Right lobe of liver (tissue), 4 donors: ENCODE data around the gene SKAP2.

Source experiments
- POLR2A ChIP-seq: fragments of 450-650 bp; IDR thresholded peaks from one replicate; pipeline ENCODE4 v1.6.1; 2017; ENCODE audit warnings: antibody characterized with exemption, mild to moderate bottlenecking
- TF ChIP-seq, protein P1 (sequence below), 4 donors: fragments of 200-600 bp in 3 of 4; fragments of 450-650 bp in 1 of 4; IDR thresholded peaks; one replicate each; pipeline versions ENCODE4 v1.5.1 to v1.8.0; 2016 to 2022; ENCODE audit warnings: antibody characterized with exemption in 4 of 4, mild to moderate bottlenecking in 2 of 4
- donor health status: DM: no; HTN: no; CAD: no.
- donor health status: DM: no; HTN: no; CAD: no.
- donor health status: DM: no; HTN: yes; CAD: no.

DNA sequence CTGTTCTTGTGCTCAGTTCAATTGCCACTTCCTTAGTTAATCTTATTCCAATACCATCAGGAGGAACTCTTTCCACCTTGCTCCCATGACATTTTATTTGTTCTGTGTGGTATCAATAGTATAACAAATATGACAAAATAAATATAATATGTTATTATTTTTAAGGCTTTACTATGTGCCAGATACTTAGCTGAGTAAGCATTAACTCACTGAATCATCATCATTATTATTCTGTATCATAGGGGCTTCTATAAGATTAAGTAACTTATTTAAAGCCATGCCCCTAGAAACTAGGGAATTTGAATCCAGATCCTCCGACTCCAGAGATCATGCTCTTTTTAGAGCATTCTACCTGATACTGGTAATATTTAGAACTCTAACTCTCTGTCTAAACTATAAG, 33.5 kb upstream of the SKAP2 start:
- TF ChIP-seq, protein P1, sequence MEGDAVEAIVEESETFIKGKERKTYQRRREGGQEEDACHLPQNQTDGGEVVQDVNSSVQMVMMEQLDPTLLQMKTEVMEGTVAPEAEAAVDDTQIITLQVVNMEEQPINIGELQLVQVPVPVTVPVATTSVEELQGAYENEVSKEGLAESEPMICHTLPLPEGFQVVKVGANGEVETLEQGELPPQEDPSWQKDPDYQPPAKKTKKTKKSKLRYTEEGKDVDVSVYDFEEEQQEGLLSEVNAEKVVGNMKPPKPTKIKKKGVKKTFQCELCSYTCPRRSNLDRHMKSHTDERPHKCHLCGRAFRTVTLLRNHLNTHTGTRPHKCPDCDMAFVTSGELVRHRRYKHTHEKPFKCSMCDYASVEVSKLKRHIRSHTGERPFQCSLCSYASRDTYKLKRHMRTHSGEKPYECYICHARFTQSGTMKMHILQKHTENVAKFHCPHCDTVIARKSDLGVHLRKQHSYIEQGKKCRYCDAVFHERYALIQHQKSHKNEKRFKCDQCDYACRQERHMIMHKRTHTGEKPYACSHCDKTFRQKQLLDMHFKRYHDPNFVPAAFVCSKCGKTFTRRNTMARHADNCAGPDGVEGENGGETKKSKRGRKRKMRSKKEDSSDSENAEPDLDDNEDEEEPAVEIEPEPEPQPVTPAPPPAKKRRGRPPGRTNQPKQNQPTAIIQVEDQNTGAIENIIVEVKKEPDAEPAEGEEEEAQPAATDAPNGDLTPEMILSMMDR (IDR thresholded peaks at IDR 0.05) = no peak
- no peak for TF ChIP-seq POLR2A
